HG03135 (cell line): ENCODE measurements around the gene GEMIN7.

Experiments
- ATAC-seq: cut with Tn5 transposase; IDR thresholded peaks from one replicate; pipeline ENCODE4 v1.9.1; 2021; ENCODE audit warnings: mild to moderate bottlenecking, moderate library complexity; ENCODE audit not compliant: unreplicated experiment

GEMIN7 gene, protein sequence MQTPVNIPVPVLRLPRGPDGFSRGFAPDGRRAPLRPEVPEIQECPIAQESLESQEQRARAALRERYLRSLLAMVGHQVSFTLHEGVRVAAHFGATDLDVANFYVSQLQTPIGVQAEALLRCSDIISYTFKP

DNA sequence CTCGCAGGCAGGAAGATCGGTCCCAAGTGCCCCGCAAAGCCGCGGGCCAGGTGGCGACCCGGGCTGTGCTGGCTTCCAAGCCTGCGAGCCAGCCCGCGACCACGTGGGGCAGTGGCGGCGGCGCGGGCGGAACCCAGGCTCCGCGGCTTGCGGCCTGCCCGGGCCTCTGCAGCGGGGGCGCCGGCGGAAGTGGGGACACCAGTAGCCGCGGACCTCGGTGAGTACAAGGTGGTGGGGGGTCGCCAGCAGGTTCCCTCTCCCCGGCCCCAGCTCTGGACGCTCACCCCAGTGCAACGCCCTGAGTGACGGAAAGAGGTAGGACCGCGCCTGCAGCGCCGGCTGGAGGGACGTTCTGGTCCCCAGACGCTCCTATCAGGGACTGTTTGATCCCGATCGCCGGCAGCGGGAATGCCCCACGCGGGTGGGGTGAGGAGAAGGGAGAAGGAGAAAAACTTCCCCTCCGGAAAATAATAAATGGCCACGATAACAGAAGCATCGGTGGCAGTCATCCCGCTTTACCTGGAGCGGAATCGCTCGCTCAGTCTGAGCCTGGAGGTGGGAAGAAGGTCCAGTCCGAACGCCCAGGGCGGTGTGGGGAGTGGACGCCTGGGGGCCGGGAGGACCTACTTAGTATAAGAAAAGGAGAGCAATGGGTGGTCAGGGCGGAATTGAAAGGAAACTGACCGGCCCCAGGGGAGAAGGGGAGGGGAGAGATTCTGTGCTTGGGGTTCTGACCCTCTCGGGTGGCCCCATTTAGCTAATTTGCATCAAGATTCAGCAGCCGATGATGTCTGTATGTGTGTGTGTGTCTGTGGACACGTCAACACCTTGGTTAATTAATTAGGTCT is at the start of gene GEMIN7:
TSS of gene GEMIN7 (plus strand) at position 198 of the 848 bp plus-strand sequence. CDS start 10,855 bp downstream, outside the sequence.
- peak; percentile 30 for ATAC-seq

DNA sequence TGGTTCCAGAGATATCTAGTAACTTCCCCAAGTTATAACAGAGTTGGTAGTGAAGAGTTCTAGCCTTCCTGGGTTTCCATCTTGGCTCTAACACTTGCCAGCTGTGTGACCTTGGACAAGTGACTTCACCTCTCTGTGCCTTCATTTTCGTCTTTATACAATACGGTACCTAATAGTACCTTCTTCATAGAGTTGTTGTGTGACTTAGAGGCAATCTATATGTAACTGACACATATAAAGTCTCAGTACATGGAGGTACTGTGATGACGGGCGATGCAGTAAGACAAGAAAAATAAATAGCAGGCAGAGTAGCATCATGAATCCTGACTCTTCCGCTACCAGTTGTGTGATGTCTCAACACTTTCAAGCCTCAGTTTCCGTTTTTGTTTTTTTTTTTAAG is 48.2 kb upstream of the GEMIN7 start:
- ATAC-seq: no peak

DNA sequence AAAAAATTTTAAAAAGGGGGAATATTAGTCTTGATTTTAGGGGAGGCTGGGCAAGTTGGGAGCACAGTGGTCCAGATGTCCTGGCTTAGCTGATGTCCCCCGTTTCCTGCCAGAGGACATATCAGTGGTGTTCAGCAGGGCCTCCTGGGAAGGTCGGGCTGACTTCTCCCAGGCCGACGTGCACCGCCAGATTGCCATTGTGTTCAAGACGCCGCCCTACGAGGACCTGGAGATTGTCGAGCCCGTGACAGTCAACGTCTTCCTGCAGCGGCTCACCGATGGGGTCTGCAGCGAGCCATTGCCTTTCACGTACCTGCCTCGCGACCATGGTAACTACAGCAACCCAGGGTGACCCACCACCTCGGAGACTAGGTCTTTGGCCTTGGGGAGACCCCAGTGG is 46.6 kb upstream of the GEMIN7 start:
- ATAC-seq: no peak

DNA sequence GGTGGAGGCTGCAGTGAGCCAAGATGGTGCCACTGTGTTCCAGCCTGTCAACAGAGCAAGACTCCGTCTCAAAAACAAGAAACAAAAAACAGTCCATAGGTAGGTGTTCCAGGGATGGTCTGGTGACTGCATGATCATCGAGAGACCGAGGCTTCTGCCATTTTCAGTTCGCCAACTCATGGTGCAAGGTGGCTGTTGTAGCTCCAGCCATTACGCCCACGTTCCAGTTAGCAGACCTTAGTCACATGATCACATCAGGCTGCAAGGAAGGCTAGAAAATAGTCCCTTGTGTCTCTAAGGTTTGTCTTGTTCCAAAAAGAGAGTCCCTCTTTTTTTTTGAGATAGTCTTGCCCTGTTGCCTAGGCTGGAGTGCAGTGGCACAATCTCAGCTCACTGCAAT is 43.3 kb upstream of the GEMIN7 start:
- no peak for ATAC-seq

DNA sequence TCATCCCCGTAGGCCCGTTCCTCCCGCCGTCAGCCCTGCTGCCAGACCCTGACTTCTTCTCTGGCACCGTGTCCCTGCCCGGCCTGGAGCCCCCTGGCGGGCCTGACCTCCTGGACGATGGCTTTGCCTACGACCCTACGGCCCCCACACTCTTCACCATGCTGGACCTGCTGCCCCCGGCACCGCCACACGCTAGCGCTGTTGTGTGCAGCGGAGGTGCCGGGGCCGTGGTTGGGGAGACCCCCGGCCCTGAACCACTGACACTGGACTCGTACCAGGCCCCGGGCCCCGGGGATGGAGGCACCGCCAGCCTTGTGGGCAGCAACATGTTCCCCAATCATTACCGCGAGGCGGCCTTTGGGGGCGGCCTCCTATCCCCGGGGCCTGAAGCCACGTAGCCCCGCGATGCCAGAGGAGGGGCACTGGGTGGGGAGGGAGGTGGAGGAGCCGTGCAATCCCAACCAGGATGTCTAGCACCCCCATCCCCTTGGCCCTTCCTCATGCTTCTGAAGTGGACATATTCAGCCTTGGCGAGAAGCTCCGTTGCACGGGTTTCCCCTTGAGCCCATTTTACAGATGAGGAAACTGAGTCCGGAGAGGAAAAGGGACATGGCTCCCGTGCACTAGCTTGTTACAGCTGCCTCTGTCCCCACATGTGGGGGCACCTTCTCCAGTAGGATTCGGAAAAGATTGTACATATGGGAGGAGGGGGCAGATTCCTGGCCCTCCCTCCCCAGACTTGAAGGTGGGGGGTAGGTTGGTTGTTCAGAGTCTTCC is 41.5 kb upstream of the GEMIN7 start:
- ATAC-seq: no peak

DNA sequence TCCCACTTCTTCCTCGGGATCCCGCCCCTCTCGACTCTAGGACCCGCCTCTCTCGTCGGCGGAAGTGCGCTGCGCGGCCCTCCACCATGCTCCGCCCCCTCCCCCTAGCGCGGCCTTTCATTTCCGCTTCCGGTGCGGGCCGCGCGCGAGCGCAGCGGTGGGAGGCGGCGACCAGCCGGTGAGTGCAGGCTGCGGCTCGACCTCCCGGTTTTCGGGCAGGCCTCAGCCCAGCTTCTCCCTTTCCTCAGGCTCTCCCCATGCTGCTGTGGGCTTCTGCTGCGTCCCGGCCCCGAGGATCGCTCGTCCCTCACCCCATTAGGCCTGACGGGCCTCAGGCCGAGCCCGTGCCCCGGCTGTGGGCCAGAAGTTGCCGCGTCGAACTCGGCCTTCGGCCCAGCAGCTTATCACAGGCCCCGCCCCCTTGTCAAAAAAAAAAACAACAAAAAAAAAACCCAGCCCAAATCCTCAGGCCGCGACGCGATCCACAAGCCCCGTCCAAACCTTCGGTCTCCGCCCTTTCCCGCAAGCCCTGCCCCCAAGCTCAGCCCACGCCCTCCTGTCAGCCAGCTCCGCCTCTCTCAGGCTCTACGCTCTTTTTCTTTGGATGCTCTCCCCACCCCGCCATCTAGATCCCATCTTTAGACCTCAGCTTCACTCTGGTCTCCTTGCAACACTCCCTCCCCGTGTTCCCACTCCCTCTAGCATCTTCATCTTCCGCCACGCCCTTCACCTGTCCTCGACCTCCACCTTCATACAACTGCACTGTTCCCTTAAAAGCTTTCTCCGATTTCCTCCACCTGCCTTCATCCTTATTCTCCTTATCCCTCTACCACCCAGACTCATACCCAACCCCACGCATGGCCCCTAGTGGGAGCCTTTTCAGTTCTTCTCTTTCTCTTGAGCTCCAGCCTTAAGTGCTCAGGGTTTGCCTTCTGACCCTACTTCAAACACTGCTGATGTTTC is 39.8 kb upstream of the GEMIN7 start, which contains the start of gene CLASRP:
TSS of gene CLASRP (plus strand) at position 115 of the 963 bp plus-strand sequence. CDS start 1,168 bp downstream, outside the sequence.
- peak; percentile 78 for ATAC-seq

DNA sequence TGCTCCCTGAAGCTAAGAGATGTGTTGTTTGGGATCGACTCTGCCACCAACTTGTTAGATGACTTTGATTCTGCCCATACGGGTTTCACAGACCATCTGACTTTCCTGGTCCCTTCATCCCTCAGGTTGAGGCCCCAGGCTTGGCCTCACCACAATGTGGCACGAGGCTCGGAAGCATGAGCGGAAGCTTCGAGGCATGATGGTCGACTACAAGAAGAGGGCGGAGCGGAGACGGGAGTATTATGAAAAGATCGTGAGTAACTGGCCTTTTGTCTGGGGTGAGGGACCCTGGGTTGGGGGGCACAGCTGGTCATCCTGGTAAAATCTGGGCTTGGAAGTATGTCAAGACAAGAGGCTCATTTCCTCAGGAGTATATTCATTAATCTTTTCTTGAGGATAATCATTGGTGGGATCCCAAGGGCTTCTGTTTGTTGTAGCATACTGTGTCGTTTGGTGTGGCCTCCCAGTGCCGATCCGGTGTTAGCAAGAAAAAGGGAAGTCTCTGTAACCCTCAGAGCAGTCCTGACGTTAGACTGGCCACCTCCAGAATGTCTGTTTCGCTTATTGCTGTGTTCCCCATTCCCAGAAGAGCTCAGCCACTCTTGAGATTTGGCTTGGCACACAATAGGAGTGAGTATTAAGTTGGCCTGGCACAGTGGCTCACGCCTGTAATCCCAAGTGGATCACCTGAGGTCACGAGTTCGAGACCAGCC is 38.8 kb upstream of the GEMIN7 start:
- ATAC-seq: no peak

DNA sequence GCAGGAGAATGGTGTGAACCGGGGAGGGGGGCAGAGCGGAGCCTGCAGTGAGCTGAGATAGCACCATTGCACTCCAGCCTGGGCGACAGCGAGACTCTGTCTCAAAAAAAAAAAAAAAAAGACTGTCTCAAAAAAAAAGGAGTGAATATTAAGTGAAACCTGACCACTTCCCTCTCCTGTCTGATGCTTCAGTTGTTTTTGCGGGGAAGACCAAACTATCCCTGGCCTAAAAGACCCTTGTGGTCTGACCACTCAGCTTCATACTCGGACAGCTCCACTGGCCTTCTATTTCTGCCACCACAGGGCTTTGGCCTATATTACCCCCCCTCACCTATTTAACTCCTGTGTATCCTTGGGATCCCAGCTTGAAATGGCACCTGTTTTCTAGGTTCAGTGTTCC is 37.9 kb upstream of the GEMIN7 start:
- ATAC-seq: no peak

DNA sequence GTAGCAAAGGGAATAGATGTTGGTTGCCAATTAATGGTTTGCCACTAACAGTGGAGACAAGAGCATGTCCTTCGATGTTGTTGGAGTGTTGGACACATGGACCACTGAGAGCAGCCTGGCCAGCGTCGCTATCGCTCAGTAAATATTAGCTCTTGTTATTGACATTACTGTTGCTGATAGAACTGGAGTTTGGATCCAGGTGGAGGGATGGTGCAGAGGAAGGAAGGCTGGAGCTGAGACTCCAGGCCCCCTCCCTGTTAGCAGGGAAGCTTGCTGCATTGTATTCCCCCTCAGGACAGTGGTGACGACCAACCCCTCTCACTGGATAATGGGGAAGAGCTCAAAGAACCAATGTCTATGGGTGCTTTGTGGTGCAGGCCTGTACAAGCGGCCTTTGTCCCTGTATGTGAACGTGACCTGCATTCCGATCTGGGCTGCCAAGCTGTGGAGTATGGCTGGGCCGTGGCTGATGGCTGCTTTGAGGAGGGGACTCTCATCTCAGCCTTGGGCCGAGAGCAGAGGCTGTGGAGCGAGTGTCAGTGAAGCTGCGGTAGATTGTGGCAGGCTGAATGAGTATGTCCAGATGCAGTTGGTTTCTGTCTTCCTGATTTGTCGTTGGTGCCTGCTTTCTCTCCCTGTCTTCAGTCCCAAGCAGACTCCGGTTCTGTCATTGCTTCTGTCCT is 33.2 kb upstream of the GEMIN7 start:
- no peak for ATAC-seq

DNA sequence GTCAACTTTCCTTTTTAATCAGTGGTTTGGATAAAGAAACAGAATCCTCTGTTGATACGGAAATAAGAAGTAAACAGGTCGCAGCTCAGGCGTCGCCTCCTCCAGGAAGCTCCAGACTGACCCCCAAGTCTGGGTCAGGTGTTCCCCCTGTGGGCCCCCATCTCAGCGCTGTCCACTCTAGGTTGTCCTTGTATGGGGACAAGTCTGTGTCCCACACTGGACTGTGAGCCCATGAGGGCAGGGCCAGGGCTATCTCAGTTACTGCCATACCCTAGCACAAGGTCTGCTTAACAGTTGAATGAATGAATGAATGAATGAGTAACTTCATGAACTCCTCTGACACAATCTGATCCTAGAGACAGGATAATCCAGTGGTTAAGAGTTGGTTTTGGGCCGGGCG is 32.7 kb upstream of the GEMIN7 start:
- no peak for ATAC-seq

DNA sequence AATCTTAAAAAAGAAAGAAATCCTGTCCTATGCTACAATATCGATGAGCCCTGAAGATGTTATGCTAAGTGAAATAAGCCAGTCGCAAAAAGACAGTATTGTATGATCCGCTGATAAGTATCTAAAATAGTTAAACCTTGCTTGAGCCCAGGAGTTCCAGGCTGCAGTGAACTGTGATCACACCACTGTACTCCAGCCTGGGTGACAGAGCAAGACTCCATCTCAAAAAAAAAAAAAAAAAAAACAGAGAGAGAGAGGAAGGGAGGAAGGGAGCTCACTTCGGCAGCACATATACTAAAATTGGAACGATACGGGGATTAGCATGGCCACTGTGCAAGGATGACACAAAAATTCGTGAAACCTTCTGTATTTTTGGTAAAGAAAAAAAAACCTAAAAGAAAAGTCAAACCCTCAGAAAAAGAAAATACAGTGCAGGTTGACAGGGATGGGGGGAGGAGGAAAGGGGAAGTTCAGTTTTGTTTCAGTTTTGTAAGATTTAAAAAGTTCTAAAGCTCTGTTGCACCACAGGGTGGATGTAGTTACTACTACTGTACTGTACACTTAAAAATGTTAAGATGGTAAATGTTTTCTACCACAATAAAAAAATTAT is 31.8 kb upstream of the GEMIN7 start:
- peak; percentile 59 for ATAC-seq

DNA sequence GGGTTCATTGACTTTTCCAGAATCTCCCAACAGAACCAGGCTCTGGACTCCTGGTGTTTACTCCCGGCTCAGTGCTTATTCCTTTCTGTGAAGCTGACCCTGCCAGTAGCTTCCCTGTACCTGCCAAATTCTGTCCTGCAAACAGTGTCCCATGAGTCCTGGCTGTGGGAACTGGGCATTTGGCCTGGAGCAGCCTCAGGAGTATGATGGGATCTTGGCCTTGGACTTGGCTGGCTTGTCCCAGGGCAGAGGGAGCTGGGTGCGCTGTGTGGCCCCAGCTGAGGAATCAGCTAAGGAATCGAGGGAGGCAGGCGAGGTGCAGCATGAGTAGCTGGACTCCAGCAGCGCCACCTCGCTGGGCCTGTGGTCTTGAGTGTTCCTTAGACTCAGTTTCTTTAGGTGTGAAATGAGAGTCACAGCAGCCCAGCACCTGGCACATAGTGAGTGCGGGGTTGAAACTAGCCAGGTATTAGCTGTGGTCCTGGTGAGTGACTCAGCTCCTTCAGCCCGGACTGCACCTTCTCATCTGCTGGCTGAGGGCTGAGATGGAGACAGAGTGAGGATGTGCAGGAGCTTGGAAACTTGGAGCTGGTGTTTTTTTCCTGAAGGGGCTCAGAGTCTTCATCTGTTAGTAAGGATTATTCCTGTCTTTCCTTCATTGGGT is 29.9 kb upstream of the GEMIN7 start:
- no peak for ATAC-seq

DNA sequence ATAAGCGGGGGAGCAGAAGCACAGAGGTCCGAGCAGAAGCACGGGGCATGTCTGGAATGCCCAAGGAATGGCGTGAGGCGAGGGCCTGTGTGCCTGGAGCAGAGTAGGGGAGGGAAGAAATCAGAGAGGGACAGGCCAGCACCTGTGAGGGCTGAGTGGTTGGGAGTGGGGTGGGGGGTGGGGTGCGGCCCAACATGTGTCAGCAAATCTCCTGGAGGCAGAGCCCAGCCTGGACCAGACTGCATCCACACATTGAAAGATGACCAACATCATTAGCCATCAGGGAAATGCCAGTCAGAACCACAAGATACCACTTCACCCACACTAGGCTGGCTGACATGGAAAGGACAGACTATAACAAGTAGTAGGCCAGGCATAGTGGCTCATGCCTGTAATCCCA is 29.0 kb upstream of the GEMIN7 start:
- ATAC-seq: no peak

DNA sequence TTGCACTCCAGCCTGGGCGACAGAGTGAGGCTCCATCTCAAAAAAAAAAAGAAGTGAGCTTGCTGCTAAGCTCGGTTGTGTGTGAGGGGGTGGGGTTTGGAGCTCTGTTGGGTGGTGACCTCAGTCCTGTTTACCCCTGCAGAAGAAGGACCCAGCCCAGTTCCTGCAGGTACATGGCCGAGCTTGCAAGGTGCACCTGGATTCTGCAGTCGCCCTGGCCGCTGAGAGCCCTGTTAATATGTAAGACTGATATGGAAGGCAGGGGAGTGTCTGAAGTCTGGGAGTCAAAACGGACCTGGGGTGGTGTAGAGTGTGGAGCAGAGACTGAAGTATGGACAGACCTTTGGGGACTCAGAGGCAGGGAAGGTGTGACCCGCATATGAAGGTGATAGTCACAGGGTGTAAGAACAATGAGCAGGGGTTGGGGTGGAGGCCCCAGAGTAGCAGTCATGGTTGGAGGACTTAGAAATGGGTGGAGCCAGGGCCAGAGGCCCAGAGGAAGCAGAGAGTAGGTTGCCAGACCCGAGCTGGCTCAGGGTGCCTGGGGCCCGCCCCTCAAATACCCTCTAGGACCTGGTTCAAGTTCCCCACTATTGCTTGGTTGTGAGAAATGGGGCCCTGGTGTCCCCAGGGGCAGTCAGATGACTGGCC is 27.0 kb upstream of the GEMIN7 start:
- no peak for ATAC-seq

DNA sequence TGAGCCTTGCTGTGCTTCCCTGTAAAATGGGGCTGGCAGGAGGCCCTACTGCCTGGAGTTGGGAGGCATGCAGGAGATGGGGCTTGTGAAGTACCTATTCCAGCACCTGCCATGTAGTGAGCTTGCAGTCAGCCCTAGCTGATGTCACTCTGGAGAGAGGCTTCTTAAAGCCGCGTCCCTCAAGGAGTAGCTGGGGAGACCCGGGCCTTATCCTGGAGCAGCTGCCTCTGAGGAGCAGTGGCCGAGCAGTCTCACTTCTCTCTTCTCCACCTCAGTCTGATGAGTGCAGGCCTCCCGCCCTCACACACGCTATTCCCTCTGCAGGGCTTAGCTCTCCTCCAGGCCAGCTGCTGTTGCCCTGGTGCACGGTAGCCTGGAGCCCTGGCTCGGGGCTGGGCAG is 22.2 kb upstream of the GEMIN7 start:
- ATAC-seq: no peak

DNA sequence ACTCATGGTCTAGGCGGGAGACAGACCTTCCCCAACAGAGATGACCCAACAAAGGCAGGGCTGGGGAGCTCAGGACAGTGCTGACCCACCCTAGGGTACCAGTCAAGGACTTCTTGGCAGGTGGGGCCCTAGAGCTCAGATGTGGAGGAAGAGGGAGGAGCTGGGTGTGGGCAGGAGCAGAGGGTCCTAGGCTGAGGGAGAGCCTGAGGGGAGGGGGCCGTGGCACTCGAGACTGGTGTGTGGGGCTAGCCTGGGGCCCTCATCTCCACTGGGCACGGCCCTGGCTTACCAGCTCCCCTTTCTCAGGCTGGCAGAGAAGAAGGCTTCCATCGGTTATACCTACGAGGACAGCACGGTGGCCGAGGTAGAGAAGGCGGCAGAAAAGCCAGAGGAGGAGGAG is 21.6 kb upstream of the GEMIN7 start:
- ATAC-seq: no peak

DNA sequence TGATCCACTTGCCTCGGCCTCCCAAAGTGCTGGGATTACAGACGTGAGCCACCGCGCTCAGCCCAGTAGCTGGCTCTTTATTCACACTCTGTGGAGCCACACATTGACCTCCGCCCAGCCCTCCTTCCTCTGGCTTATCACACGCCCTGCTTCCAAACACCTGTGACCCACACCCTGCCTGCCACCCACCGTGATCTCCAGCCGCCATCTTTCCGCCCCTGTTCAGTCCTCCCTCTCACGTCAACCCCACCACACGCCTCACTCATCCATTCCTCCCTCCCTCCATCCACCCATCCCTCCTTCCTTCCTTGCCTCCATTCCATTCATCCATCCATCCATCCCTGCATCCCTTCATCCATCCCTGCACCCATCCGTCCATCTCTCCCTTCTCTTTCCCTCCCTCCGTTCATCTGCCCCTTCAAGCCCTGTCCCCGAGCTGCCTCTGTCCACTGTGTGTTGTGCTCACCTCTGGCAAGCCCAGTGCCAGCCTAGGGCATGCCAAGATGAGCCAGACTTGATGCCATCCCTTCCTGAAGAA is 20.4 kb upstream of the GEMIN7 start:
- no peak for ATAC-seq
